H1 (cell line): ENCODE data around the gene GPBP1L1. TPM values are rescaled to one million over a fixed set of nuclear protein-coding genes. Genes with fewer than 3 reads are reported as not detected.

Experiments
- CTCF ChIA-PET: fragments of 300-600 bp; sonication (Branson Sonifier 250); formaldehyde crosslinking; loops from one replicate; lab custom pipeline; 2021; ENCODE audit not compliant: partially characterized antibody; lab: Charles Lee
- POLR2A ChIA-PET: fragments of 300-600 bp; sonication (Branson Sonifier 250); formaldehyde crosslinking; loops from one replicate; lab custom pipeline; 2021; ENCODE audit warnings: inconsistent platforms; ENCODE audit not compliant: partially characterized antibody; lab: Charles Lee
- DNase-seq, 2 experiments: peaks; one replicate each; pipeline versions ENCODE4 v3.0.0 to v3.0.0-alpha.2; 2010 to 2022; ENCODE audit warnings: low spot score in 2 of 2, low read depth in 1 of 2, mixed read lengths in 1 of 2
- FAIRE-seq: peaks from 2 replicates; lab custom pipeline; 2011; peaks lifted over from hg19 to GRCh38; lab: Jason Lieb, UNC
- H2AFZ ChIP-seq: 2 replicates; pipeline ENCODE4 v1.8.1; 2012; ENCODE audit warnings: low read length, inconsistent platforms
- H2AK5ac ChIP-seq: 2 replicates; pipeline ENCODE4 v1.6.1; 2013; ENCODE audit warnings: low read depth, low read length
- H2BK120ac ChIP-seq: replicated peaks from 2 replicates; pipeline ENCODE3; 2013; ENCODE audit warnings: low read depth, low read length, inconsistent platforms
- H2BK12ac ChIP-seq: 2 replicates; pipeline ENCODE4 v1.6.1; 2013; ENCODE audit warnings: low read depth, low read length
- H2BK15ac ChIP-seq: 2 replicates; pipeline ENCODE4 v1.6.1; 2013; ENCODE audit warnings: low read length
- H2BK20ac ChIP-seq: 2 replicates; pipeline ENCODE4 v1.6.1; 2013; ENCODE audit warnings: low read length
- H2BK5ac ChIP-seq: 2 replicates; pipeline ENCODE4 v1.6.1; 2013; ENCODE audit warnings: low read depth, low read length
- H3K14ac ChIP-seq: 2 replicates; pipeline ENCODE4 v1.6.1; 2013; ENCODE audit warnings: inconsistent platforms; ENCODE audit not compliant: insufficient read length
- H3K18ac ChIP-seq: 2 replicates; pipeline ENCODE4 v1.6.1; 2013; ENCODE audit warnings: low read length; ENCODE audit errors: extremely low read depth
- H3K23ac ChIP-seq: 2 replicates; pipeline ENCODE4 v1.6.1; 2013; ENCODE audit warnings: inconsistent platforms; ENCODE audit not compliant: insufficient read length
- H3K23me2 ChIP-seq: 2 replicates; pipeline ENCODE4 v1.6.1; 2013; ENCODE audit warnings: low read depth, low read length
- H3K27ac ChIP-seq: 2 replicates; pipeline ENCODE4 v1.6.1; 2011; ENCODE audit warnings: low read depth, low read length, inconsistent platforms
- H3K27me3 ChIP-seq, 4 experiments: replicated peaks in 1 of 4; 1 replicate in 1 of 4; 2 replicates in 3 of 4; pipeline versions ENCODE4 v1.6.1 to v1.8.1; 2011 to 2013; ENCODE audit warnings: low read length in 3 of 4, mild to moderate bottlenecking in 3 of 4, inconsistent platforms in 2 of 4, mixed read lengths in 2 of 4, moderate library complexity in 1 of 4; ENCODE audit not compliant: control insufficient read depth in 3 of 4, insufficient read depth in 3 of 4; ENCODE audit errors: extremely low read depth in 1 of 4
- H3K36me3 ChIP-seq, 4 experiments: 2 replicates each; pipeline versions ENCODE4 v1.6.1 to v1.8.1; 2011 to 2013; ENCODE audit warnings: mild to moderate bottlenecking in 4 of 4, low read length in 3 of 4, moderate library complexity in 2 of 4, control low read depth in 1 of 4, inconsistent platforms in 1 of 4; ENCODE audit not compliant: insufficient read depth in 4 of 4, control insufficient read depth in 2 of 4
- H3K4ac ChIP-seq: replicated peaks from 2 replicates; pipeline ENCODE3; 2013; ENCODE audit warnings: low read length, low read depth, mixed read lengths, inconsistent platforms; ENCODE audit not compliant: insufficient read length
- H3K4me1 ChIP-seq, 4 experiments: replicated peaks in 1 of 4; 1 replicate in 1 of 4; 2 replicates in 3 of 4; pipeline versions ENCODE4 v1.6.1 to v1.8.1; 2011 to 2013; ENCODE audit warnings: low read length in 3 of 4, inconsistent platforms in 2 of 4, mixed read lengths in 1 of 4; ENCODE audit not compliant: insufficient read depth in 4 of 4, control insufficient read depth in 3 of 4
- H3K4me2 ChIP-seq, 2 experiments: 2 replicates each; pipeline versions ENCODE4 v1.6.1 to v1.8.1; 2011 to 2013; ENCODE audit warnings: low read depth in 2 of 2, low read length in 2 of 2, control low read depth in 1 of 2, inconsistent platforms in 1 of 2, mild to moderate bottlenecking in 1 of 2; ENCODE audit not compliant: insufficient read depth in 1 of 2
- H3K4me3 ChIP-seq, 4 experiments: fragments of 200-600, 300-600 bp in 1 of 4; sonication (generic), shearing (Covaris generic), sonication (Bioruptor Twin) in 1 of 4; 2 replicates each; pipeline versions ENCODE4 v1.5.1 to v1.8.1; 2011 to 2016; ENCODE audit warnings: low read length in 4 of 4, low read depth in 3 of 4, control low read depth in 2 of 4, inconsistent platforms in 2 of 4, mild to moderate bottlenecking in 2 of 4, mixed read lengths in 1 of 4, moderate library complexity in 1 of 4; ENCODE audit not compliant: insufficient read depth in 2 of 4; ENCODE audit errors: extremely low read depth in 1 of 4
- H3K56ac ChIP-seq: replicated peaks from 2 replicates; pipeline ENCODE3; 2013; ENCODE audit warnings: low read depth, mild to moderate bottlenecking, mixed read lengths, low read length, inconsistent platforms; ENCODE audit not compliant: insufficient read length
- H3K79me1 ChIP-seq: 2 replicates; pipeline ENCODE4 v1.6.1; 2013; ENCODE audit warnings: low read depth, low read length, control low read depth
- H3K79me2 ChIP-seq, 2 experiments: 2 replicates each; pipeline versions ENCODE4 v1.6.1 to v1.8.1; 2012 to 2013; ENCODE audit warnings: low read length in 2 of 2, mild to moderate bottlenecking in 2 of 2, inconsistent platforms in 1 of 2; ENCODE audit not compliant: insufficient read depth in 2 of 2, control insufficient read depth in 1 of 2
- H3K9ac ChIP-seq, 4 experiments: replicated peaks in 1 of 4; 1 replicate in 1 of 4; 2 replicates in 3 of 4; pipeline versions ENCODE4 v1.6.1 to v1.8.1; 2011 to 2013; ENCODE audit warnings: low read depth in 3 of 4, low read length in 3 of 4, control low read depth in 2 of 4, mild to moderate bottlenecking in 2 of 4, moderate library complexity in 2 of 4, inconsistent platforms in 1 of 4; ENCODE audit errors: extremely low read depth in 1 of 4
- H3K9me3 ChIP-seq, 2 experiments: 2 replicates each; pipeline versions ENCODE4 v1.6.1 to v1.8.1; 2012 to 2013; ENCODE audit warnings: mild to moderate bottlenecking in 2 of 2, moderate library complexity in 2 of 2, control low read depth in 1 of 2, inconsistent platforms in 1 of 2, low read depth in 1 of 2, low read length in 1 of 2, mixed read lengths in 1 of 2; ENCODE audit not compliant: insufficient read depth in 2 of 2
- H4K20me1 ChIP-seq, 2 experiments: replicated peaks in 1 of 2; 2 replicates each; pipeline versions ENCODE3 to v1.8.1; 2011 to 2013; ENCODE audit warnings: inconsistent platforms in 2 of 2, low read length in 2 of 2, mild to moderate bottlenecking in 1 of 2; ENCODE audit not compliant: insufficient read depth in 2 of 2, control insufficient read depth in 1 of 2
- H4K5ac ChIP-seq: 2 replicates; pipeline ENCODE4 v1.6.1; 2013; ENCODE audit warnings: low read length, low read depth, mixed read lengths, inconsistent platforms; ENCODE audit not compliant: insufficient read length
- H4K8ac ChIP-seq: 2 replicates; pipeline ENCODE4 v1.8.0; 2013; ENCODE audit warnings: mild to moderate bottlenecking, moderate library complexity, low read length, inconsistent platforms; ENCODE audit not compliant: insufficient read depth; ENCODE audit errors: extremely low read depth
- H4K91ac ChIP-seq: replicated peaks from 2 replicates; pipeline ENCODE3; 2013; ENCODE audit warnings: low read length, mixed read lengths, inconsistent platforms; ENCODE audit not compliant: insufficient read length
- CBX5 ChIP-seq: fragments of 300-800, 300-1000 bp; sonication (generic); IDR thresholded peaks from 2 replicates; pipeline ENCODE4 v1.7.1; 2016; ENCODE audit warnings: antibody characterized with exemption, low read length, low read depth
- CBX8 ChIP-seq: fragments of 300-800, 300-1000 bp; sonication (generic); IDR thresholded peaks from 2 replicates; pipeline ENCODE4 v1.7.1; 2016; ENCODE audit warnings: low read depth, low read length, borderline replicate concordance
- CEBPB ChIP-seq: IDR thresholded peaks from 2 replicates; pipeline ENCODE4 v1.6.1; 2012; ENCODE audit warnings: low read depth, low read length
- GTF2F1 ChIP-seq: IDR thresholded peaks from 2 replicates; pipeline ENCODE4 v1.6.1; 2012; ENCODE audit warnings: low read depth, low read length, improper control_type of control experiment, borderline replicate concordance
- KDM4A ChIP-seq: IDR thresholded peaks from one replicate; pipeline ENCODE4 v1.7.1; 2012; ENCODE audit warnings: low read depth, mild to moderate bottlenecking, moderate library complexity, low read length, inconsistent platforms; ENCODE audit not compliant: severe bottlenecking
- NRF1 ChIP-seq: IDR thresholded peaks from 2 replicates; pipeline ENCODE4 v1.6.1; 2011; ENCODE audit warnings: mild to moderate bottlenecking, low read depth, low read length, improper control_type of control experiment
- POLR2A ChIP-seq, 2 experiments: IDR thresholded peaks; 1 replicate in 1 of 2; 2 replicates in 1 of 2; pipeline ENCODE4 v1.6.1; 2011; ENCODE audit warnings: low read depth in 2 of 2, low read length in 2 of 2, mild to moderate bottlenecking in 2 of 2; ENCODE audit errors: control extremely low read depth in 1 of 2
- SIN3A ChIP-seq, 2 experiments: IDR thresholded peaks in 1 of 2; conservative IDR thresholded peaks in 1 of 2; 2 replicates each; pipeline ENCODE4 v1.6.1; 2011 to 2012; ENCODE audit warnings: low read length in 2 of 2, improper control_type of control experiment in 1 of 2, low read depth in 1 of 2, mild to moderate bottlenecking in 1 of 2
- WGBS, 2 experiments: shearing (Covaris generic) in 1 of 2; methylation state at CpG; one replicate each; pipeline versions ENCODE4 v1.1.6 to v1.1.7; 2013 to 2015; ENCODE audit warnings: low lambda C conversion rate in 2 of 2, mixed read lengths in 2 of 2, inconsistent platforms in 1 of 2, low coverage in 1 of 2, missing lambda C conversion rate in 1 of 2; ENCODE audit not compliant: insufficient replicate concordance in 2 of 2, insufficient coverage in 1 of 2, insufficient read length in 1 of 2; ENCODE audit errors: extremely low coverage in 1 of 2, missing lambda C conversion rate in 1 of 2; 5-methylcytosine and 5-hydroxymethylcytosine counted together
- polyA plus RNA-seq, 7 experiments: library from polyadenylated mRNA; depleted of rRNA in 3 of 7; stranded (reverse) in 5 of 7; unstranded in 2 of 7; fragments of >200 nt in 5 of 7; fragments of 200-250 nt in 2 of 7; gene quantifications; 1 replicate in 5 of 7; 2 replicates in 1 of 7; 4 replicates in 1 of 7; pipeline versions ENCODE4 v1.2.1 to v1.2.3, GENCODE V29; 2011 to 2013; ENCODE audit warnings: missing spikeins in 2 of 7, mixed read lengths in 2 of 7
- total RNA-seq: library from RNA; stranded (reverse); fragmentation: NEBNext Ultra II Directional; extraction: Animal tissue kit (Norgen Biotek cat#: 25700); gene quantifications from 2 replicates; pipeline ENCODE4 v1.2.1, GENCODE V29; 2021
- TF ChIP-seq, protein P1 (sequence below): IDR thresholded peaks from 2 replicates; pipeline ENCODE4 v1.6.1; 2011; ENCODE audit warnings: low read depth, mild to moderate bottlenecking, low read length; ENCODE audit not compliant: insufficient read depth

The GPBP1L1 gene
- total and polyA plus RNA-seq, 2 of the 8 experiments (the other 6 are each of a cell fraction or from before 2014, with no cell fraction given): 70.1 to 119 TPM

- WGBS, 2 experiments: 95% methylated on average over 12 of the region's 12 CpGs; no CpG with 5 or more reads in 1 of the 2 experiments
- H3K9ac ChIP-seq: no peak overlapping the region
- CTCF ChIA-PET: no interaction called here
- TF ChIP-seq CEBPB: no peak
- TF ChIP-seq GTF2F1: no peak
- TF ChIP-seq CBX8: no peak
- TF ChIP-seq, protein P1, sequence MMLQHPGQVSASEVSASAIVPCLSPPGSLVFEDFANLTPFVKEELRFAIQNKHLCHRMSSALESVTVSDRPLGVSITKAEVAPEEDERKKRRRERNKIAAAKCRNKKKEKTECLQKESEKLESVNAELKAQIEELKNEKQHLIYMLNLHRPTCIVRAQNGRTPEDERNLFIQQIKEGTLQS: no peak
- no peak for TF ChIP-seq NRF1
- TF ChIP-seq POLR2A (IDR thresholded peaks at IDR 0.05; ENCODE audit: control extremely low read depth in 1 of 2, low read depth in 2 of 2, low read length in 2 of 2): no peak
- TF ChIP-seq KDM4A: no peak
- no peak for TF ChIP-seq SIN3A (conservative IDR thresholded peaks at IDR 0.05 in 1 of 2, IDR thresholded peaks at IDR 0.05 in 1 of 2; ENCODE audit: low read depth in 1 of 2, low read length in 2 of 2)
- TF ChIP-seq CBX5: no peak
Measured at GRCh38 chr1:45654540-45655280, 31.6 kb downstream of the GPBP1L1 start.

More at GRCh38 chr1:45654540-45655280, 31.6 kb downstream of the GPBP1L1 start:
- H2BK5ac ChIP-seq: no peak overlapping the region
- H3K4me1 ChIP-seq: no peaks in the 10 kb centered on the region
- H4K8ac ChIP-seq: no peak overlapping the region
- H3K36me3 ChIP-seq: peaks cover 32 to 97% (median 70%) of the 10 kb centered on the region in 4 experiments
- no peaks in the 10 kb centered on the region for H3K9me3 ChIP-seq
- no peak overlapping the region for H4K91ac ChIP-seq
- peaks cover 2 to 6% of the 10 kb centered on the region in 2 experiments for H4K20me1 ChIP-seq
- no peak overlapping the region for H2BK120ac ChIP-seq
- H2AK5ac ChIP-seq: no peak overlapping the region
- H4K5ac ChIP-seq: no peak overlapping the region
- no peak overlapping the region for H2AFZ ChIP-seq
- H3K4me3 ChIP-seq: no peak overlapping the region
- no peak overlapping the region for H2BK12ac ChIP-seq
- POLR2A ChIA-PET: interaction anchor here (1.2 to 1.5 kb wide), 3 partner anchors 27 to 70 kb away, joined by 3 to 4 read pairs (median 3); no protein-coding TSS in a partner anchor
- FAIRE-seq (no peak), DNase-seq (no peak)
- no peak overlapping the region for H3K23ac ChIP-seq
- H3K23me2 ChIP-seq: no peaks in the 10 kb centered on the region
- H3K79me2 ChIP-seq: peaks cover 0 to 17% of the 10 kb centered on the region in 2 experiments; a peak in 3 of 4 replicates
- H3K27me3 ChIP-seq: no peaks in the 10 kb centered on the region
- no peak overlapping the region for H3K27ac ChIP-seq
- no peak overlapping the region for H3K18ac ChIP-seq
- H3K4me2 ChIP-seq: no peak overlapping the region
- no peak overlapping the region for H3K56ac ChIP-seq
- no peak overlapping the region for H2BK20ac ChIP-seq
- H2BK15ac ChIP-seq: no peak overlapping the region
- no peak overlapping the region for H3K14ac ChIP-seq
- H3K4ac ChIP-seq: no peak overlapping the region
- H3K79me1 ChIP-seq: peaks cover 3% of the 10 kb centered on the region; the same call in 1 of the 2 replicates
